ENCODE data around the gene PPL.

DNA sequence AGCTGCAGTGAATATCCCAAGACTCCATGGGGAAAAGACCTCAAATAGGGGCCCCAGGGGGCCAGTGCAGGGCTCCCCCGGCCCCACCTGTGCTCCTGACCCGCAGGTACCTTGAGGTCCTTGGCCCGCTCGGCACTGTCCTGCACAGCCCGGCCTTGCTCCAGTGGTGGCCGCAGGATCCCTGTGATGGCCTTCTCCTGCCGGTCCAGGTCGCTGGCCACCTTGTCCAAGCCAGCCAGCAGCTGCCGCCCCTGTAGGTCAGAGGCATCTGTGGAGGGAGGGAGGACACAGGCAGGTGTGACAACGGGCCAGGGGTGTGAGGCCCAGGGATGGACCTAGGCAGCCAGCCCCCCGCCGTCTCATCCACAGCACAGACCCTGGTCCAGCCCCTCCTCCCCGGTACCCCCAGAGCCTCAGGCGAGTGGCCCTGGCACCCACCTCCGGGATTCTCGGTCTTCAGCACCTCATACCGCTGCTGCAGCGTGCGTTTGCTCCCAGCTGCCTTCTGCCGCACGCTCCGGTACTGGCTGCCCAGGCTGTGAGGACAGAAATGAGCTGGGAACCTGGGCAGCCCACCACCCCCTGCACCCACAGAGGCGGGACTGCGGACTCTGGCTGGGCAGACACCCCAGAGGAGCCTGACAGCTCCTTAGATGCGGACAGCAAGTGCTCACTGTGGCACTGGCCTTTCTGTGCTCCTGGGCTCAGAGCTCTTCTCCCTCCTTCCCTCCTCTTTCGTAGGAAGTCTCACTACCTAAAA lies 43.7 kb downstream of the PPL start:
- TF ChIP-seq, protein P1, sequence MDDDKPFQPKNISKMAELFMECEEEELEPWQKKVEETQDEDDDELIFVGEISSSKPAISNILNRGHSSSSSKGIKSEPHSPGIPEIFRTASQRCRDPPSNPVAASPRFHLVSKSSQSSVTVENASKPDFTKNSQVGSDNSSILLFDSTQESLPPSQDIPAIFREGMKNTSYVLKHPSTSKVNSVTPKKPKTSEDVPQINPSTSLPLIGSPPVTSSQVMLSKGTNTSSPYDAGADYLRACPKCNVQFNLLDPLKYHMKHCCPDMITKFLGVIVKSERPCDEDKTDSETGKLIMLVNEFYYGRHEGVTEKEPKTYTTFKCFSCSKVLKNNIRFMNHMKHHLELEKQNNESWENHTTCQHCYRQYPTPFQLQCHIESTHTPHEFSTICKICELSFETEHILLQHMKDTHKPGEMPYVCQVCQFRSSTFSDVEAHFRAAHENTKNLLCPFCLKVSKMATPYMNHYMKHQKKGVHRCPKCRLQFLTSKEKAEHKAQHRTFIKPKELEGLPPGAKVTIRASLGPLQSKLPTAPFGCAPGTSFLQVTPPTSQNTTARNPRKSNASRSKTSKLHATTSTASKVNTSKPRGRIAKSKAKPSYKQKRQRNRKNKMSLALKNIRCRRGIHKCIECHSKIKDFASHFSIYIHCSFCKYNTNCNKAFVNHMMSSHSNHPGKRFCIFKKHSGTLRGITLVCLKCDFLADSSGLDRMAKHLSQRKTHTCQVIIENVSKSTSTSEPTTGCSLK (tag by site-specific recombination; IDR thresholded peaks at IDR 0.05) = no peak
- TF ChIP-seq, protein P2, sequence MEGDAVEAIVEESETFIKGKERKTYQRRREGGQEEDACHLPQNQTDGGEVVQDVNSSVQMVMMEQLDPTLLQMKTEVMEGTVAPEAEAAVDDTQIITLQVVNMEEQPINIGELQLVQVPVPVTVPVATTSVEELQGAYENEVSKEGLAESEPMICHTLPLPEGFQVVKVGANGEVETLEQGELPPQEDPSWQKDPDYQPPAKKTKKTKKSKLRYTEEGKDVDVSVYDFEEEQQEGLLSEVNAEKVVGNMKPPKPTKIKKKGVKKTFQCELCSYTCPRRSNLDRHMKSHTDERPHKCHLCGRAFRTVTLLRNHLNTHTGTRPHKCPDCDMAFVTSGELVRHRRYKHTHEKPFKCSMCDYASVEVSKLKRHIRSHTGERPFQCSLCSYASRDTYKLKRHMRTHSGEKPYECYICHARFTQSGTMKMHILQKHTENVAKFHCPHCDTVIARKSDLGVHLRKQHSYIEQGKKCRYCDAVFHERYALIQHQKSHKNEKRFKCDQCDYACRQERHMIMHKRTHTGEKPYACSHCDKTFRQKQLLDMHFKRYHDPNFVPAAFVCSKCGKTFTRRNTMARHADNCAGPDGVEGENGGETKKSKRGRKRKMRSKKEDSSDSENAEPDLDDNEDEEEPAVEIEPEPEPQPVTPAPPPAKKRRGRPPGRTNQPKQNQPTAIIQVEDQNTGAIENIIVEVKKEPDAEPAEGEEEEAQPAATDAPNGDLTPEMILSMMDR (tag by site-specific recombination; IDR thresholded peaks at IDR 0.05) = no peak
- TF ChIP-seq, protein P3, sequence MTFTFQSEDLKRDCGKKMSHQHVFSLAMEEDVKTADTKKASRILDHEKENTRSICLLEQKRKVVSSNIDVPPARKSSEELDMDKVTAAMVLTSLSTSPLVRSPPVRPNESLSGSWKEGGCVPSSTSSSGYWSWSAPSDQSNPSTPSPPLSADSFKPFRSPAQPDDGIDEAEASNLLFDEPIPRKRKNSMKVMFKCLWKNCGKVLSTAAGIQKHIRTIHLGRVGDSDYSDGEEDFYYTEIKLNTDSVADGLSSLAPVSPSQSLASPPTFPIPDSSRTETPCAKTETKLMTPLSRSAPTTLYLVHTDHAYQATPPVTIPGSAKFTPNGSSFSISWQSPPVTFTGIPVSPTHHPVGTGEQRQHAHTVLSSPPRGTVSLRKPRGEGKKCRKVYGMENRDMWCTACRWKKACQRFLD (tag by site-specific recombination; IDR thresholded peaks at IDR 0.05) = no peak
- TF ChIP-seq ZNF24 (tag by site-specific recombination; IDR thresholded peaks at IDR 0.05) (no peak), ZNF664 (tag by site-specific recombination; IDR thresholded peaks at IDR 0.05) (no peak), ZNF223 (tag by site-specific recombination; IDR thresholded peaks at IDR 0.05) (no peak), ZBTB20 (tag by site-specific recombination; IDR thresholded peaks at IDR 0.05) (no peak), ZNF416 (tag by site-specific recombination; IDR thresholded peaks at IDR 0.05) (no peak), ZNF266 (tag by site-specific recombination; IDR thresholded peaks at IDR 0.05; ENCODE audit: low read depth) (no peak), ZBTB1 (tag by site-specific recombination; IDR thresholded peaks at IDR 0.05) (no peak), ZNF146 (tag by site-specific recombination; IDR thresholded peaks at IDR 0.05) (no peak), ZNF600 (tag by site-specific recombination; IDR thresholded peaks at IDR 0.05) (no peak)
- TF ChIP-seq, protein P4, sequence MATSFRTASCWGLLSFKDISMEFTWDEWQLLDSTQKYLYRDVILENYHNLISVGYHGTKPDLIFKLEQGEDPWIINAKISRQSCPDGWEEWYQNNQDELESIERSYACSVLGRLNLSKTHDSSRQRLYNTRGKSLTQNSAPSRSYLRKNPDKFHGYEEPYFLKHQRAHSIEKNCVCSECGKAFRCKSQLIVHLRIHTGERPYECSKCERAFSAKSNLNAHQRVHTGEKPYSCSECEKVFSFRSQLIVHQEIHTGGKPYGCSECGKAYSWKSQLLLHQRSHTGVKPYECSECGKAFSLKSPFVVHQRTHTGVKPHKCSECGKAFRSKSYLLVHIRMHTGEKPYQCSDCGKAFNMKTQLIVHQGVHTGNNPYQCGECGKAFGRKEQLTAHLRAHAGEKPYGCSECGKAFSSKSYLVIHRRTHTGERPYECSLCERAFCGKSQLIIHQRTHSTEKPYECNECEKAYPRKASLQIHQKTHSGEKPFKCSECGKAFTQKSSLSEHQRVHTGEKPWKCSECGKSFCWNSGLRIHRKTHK (tag by site-specific recombination; IDR thresholded peaks at IDR 0.05) = no peak

Measured in HEK293 (cell line).